Natural killer cell (primary cell): Measurements from ENCODE around the gene FAM20B. TPM values are rescaled to one million over a fixed set of nuclear protein-coding genes. Genes with fewer than 3 reads are reported as not detected.

Experiments
- ATAC-seq, 3 donors: fragments of 150-1000 bp in 2 of 3; fragments of 200-7000 bp in 1 of 3; cut with Tn5 transposase; 1 replicate in 1 of 3; 2 replicates in 2 of 3; pipeline ENCODE4 v1.10.0; 2021; ENCODE audit warnings: mild to moderate bottlenecking in 2 of 3, moderate library complexity in 2 of 3
- DNase-seq, 2 donors: peaks; one replicate each; pipeline versions ENCODE4 v3.0.0 to v3.0.0-alpha.2; 2013 to 2021; ENCODE audit warnings: mixed read lengths in 1 of 2
- H3K27ac ChIP-seq: one replicate; pipeline ENCODE4 v1.5.1; 2013; ENCODE audit warnings: mild to moderate bottlenecking, low read length
- H3K27me3 ChIP-seq: one replicate; pipeline ENCODE4 v1.6.1; 2013; ENCODE audit warnings: low read length; ENCODE audit not compliant: control insufficient read depth, insufficient read depth
- H3K36me3 ChIP-seq: one replicate; pipeline ENCODE4 v1.6.1; 2013; ENCODE audit warnings: low read length; ENCODE audit not compliant: control insufficient read depth, insufficient read depth
- H3K4me1 ChIP-seq: one replicate; pipeline ENCODE4 v1.6.1; 2013; ENCODE audit warnings: low read length; ENCODE audit not compliant: control insufficient read depth, insufficient read depth
- H3K4me3 ChIP-seq: one replicate; pipeline ENCODE4 v1.5.1; 2013; ENCODE audit warnings: low read length
- H3K9me3 ChIP-seq: one replicate; pipeline ENCODE4 v1.6.1; 2013; ENCODE audit warnings: low read length; ENCODE audit not compliant: control insufficient read depth, insufficient read depth
- H3K27ac Mint-ChIP-seq, 2 donors: one replicate each; pipeline ENCODE4 v1.8.0; 2022; ENCODE audit warnings: mild to moderate bottlenecking in 2 of 2, mixed read lengths in 2 of 2, moderate library complexity in 1 of 2
- H3K27me3 Mint-ChIP-seq, 2 donors: one replicate each; pipeline ENCODE4 v1.8.0; 2022; ENCODE audit warnings: low read depth in 2 of 2, mixed read lengths in 2 of 2
- H3K36me3 Mint-ChIP-seq: one replicate; pipeline ENCODE4 v1.8.0; 2022; ENCODE audit warnings: mixed read lengths
- H3K4me1 Mint-ChIP-seq, 2 donors: one replicate each; pipeline ENCODE4 v1.8.0; 2022; ENCODE audit warnings: mixed read lengths in 2 of 2
- H3K4me3 Mint-ChIP-seq: one replicate; pipeline ENCODE4 v1.8.0; 2022; ENCODE audit warnings: mild to moderate bottlenecking, moderate library complexity, mixed read lengths
- H3K9me3 Mint-ChIP-seq, 2 donors: one replicate each; pipeline ENCODE4 v1.8.0; 2022; ENCODE audit warnings: mixed read lengths in 2 of 2
- WGBS: methylation state at CpG from one replicate; pipeline ENCODE4 v1.1.7; 2013; ENCODE audit warnings: missing lambda C conversion rate; ENCODE audit not compliant: insufficient coverage; 5-methylcytosine and 5-hydroxymethylcytosine counted together
- intact Hi-C: fragments of 100-400 bp; cut with micrococcal nuclease; formaldehyde crosslinking; loops from one replicate; pipeline ENCODE4 v1.14.2; 2022
- total RNA-seq, 4 donors: library from RNA; stranded (reverse); fragments of 120-200 nt in 1 of 4; gene quantifications; one replicate each; pipeline versions ENCODE4 v1.2.3 to v1.2.4, GENCODE V29; 2013 to 2022
- TF ChIP-seq, protein P1 (sequence below): fragments of 200-600 bp; IDR thresholded peaks from one replicate; pipeline ENCODE4 v1.8.0; 2022; ENCODE audit warnings: antibody characterized with exemption

The FAM20B gene
- total RNA-seq, 3 donors from 2014 or later (not counting 1 experiment from before 2014, with no cell fraction given) = 27.6 to 35.2 (median 29.0) TPM

DNA sequence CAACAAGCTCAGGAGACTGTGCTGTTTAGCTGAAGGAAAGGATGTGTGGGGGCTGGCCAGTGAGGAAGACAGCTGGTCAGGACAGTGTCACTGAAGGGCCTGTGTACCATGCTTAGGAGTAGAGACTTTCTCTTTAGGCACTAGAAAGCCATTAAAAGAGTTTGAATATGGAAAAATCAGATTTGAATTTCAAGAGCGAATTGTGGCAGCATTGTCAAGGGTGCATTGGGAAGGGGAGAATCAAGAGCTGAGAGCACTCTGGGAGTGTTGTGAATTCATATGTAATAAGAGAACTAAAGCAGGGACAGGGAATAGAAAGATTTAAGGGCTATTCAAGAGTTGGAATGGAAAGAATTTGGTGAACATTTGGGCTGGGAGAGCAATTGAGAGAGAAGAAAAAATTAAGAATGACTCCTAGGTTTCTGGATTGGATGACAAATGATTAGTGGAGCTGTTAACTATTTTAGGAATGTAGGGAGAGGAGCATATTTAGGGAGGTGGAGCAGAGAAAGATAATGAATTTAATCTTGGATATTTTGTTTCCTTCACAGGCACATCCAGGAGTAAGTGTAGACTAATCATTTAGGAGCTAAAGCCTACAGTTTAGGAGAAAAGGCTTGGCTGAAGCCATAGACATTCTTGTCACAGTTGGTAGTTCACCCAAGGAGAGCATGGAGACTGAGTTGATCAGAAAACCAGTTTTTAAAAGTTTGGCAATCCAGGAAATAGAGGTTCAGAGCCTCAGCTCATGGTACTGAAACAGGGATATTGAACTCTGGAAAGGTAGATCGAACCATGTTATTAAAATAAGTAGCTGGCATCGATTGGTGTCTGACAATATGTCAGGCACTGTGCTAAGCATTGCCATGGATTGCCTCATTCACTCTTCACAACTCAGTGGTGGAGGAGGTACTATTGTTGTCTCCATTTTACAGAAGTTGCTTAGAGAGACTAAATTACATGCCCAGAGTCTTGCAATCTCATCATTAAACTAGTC is 33.1 kb downstream of the FAM20B start:
- Histone ChIP-seq H3K27ac (no peak overlapping the region), H3K36me3 (peaks cover 15% of the 10 kb centered on the region), H3K9me3 (no peaks in the 10 kb centered on the region), H3K27me3 (no peaks in the 10 kb centered on the region), H3K4me3 (no peak overlapping the region), H3K4me1 (no peaks in the 10 kb centered on the region)
- Mint-ChIP-seq H3K9me3 (no peaks in the 10 kb centered on the region), H3K4me3 (no peak overlapping the region), H3K36me3 (peaks cover 15% of the 10 kb centered on the region), H3K4me1 (no peaks in the 10 kb centered on the region), H3K27me3 (no peaks in the 10 kb centered on the region), H3K27ac (no peak overlapping the region)
- intact Hi-C loops = no loop called here
- 97% methylated on average over 3 of the region's 3 CpGs for WGBS
- DNase-seq = no peak
- TF ChIP-seq, protein P1, sequence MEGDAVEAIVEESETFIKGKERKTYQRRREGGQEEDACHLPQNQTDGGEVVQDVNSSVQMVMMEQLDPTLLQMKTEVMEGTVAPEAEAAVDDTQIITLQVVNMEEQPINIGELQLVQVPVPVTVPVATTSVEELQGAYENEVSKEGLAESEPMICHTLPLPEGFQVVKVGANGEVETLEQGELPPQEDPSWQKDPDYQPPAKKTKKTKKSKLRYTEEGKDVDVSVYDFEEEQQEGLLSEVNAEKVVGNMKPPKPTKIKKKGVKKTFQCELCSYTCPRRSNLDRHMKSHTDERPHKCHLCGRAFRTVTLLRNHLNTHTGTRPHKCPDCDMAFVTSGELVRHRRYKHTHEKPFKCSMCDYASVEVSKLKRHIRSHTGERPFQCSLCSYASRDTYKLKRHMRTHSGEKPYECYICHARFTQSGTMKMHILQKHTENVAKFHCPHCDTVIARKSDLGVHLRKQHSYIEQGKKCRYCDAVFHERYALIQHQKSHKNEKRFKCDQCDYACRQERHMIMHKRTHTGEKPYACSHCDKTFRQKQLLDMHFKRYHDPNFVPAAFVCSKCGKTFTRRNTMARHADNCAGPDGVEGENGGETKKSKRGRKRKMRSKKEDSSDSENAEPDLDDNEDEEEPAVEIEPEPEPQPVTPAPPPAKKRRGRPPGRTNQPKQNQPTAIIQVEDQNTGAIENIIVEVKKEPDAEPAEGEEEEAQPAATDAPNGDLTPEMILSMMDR = no peak
- ATAC-seq = no peak

- intact Hi-C loops = no loop called here
- no peak for ATAC-seq
- no peak overlapping the region for H3K27ac Mint-ChIP-seq
- peaks cover 10% of the 10 kb centered on the region for H3K36me3 Mint-ChIP-seq
- H3K4me3 ChIP-seq = no peak overlapping the region
- H3K27me3 Mint-ChIP-seq = no peaks in the 10 kb centered on the region
- 98% methylated on average over 6 of the region's 8 CpGs for WGBS
- H3K4me3 Mint-ChIP-seq = no peak overlapping the region
- no peak for DNase-seq
- no peaks in the 10 kb centered on the region for H3K9me3 ChIP-seq
- no peaks in the 10 kb centered on the region for H3K4me1 ChIP-seq
- H3K4me1 Mint-ChIP-seq = no peaks in the 10 kb centered on the region
- H3K9me3 Mint-ChIP-seq = no peaks in the 10 kb centered on the region
- no peak overlapping the region for H3K27ac ChIP-seq
- TF ChIP-seq, protein P1 = no peak
- H3K27me3 ChIP-seq = no peaks in the 10 kb centered on the region
- peaks cover 14% of the 10 kb centered on the region for H3K36me3 ChIP-seq
Observed at GRCh38 chr1:179061360-179062282, 35.9 kb downstream of the FAM20B start.

DNA sequence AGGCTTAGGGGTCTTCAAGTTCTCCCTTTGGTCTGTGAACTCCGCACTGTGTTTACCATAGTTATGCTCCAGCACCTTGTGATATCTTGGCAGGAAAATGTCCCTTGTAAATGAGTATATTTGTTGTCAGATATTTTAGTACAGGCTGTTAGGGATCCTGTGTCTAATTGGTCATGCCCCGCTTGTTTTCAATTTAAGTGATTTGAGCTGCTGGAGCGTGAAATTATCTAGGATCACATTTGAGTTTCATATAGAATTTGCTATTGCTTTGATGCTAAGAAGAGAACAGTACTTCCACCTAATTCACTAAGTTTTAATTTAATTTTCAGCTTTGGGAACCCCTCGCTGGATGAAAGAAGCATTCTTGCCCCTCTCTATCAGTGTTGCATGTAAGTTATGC is 40.8 kb downstream of the FAM20B start:
- H3K36me3 ChIP-seq = peaks cover 20% of the 10 kb centered on the region
- TF ChIP-seq, protein P1 = no peak
- ATAC-seq (no peak), DNase-seq (no peak)
- intact Hi-C loops = no loop called here
- no peaks in the 10 kb centered on the region for H3K4me1 Mint-ChIP-seq
- H3K27me3 Mint-ChIP-seq = no peaks in the 10 kb centered on the region
- no peaks in the 10 kb centered on the region for H3K27me3 ChIP-seq
- no peak overlapping the region for H3K27ac Mint-ChIP-seq
- no peak overlapping the region for H3K27ac ChIP-seq
- H3K36me3 Mint-ChIP-seq = peaks cover 11% of the 10 kb centered on the region
- no peak overlapping the region for H3K4me3 Mint-ChIP-seq
- no peaks in the 10 kb centered on the region for H3K9me3 ChIP-seq
- no peaks in the 10 kb centered on the region for H3K4me1 ChIP-seq
- 92% methylated on average over 4 of the region's 4 CpGs for WGBS
- no peaks in the 10 kb centered on the region for H3K9me3 Mint-ChIP-seq
- no peak overlapping the region for H3K4me3 ChIP-seq
